ENCODE results near the gene CAPZA1.

Gene CAPZA1

DNA sequence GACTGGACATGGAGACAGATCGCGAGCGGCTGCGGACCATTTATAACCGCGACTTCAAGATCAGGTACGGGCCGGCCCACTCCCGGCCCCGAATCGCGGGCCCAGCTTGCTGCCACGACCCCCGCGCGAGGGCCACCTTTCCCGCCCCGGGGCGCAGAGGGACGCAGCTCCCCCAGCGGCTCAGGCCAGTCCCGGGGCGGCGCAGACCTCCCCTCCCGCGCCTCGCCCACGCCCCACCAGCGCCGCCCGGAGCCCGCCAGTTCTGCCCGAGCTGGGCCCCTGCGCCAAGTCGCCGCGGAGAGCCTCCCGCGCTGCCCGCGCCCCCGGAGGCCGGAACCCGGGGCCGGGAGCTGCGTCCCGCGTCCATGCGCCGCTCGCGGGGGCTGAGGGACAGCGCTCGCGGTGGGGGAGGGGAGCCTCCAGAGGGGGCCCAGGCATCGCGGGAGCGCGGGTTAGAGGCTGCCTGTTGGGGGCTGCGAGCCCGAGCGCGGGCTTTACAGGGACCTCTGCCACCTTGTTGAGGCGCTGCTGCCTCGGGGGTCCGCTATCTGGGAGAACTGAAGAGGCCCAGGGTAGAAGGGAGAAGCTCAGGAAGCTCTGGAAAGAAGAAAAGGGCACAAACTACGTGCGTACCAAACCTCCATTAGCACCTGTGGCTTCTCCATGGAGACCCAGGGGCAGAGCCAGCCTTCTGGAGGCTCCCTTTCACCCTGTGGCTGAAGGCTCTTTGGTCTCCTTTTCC lies 55.5 kb downstream of the CAPZA1 start:
- Histone ChIP-seq H3K36me3 (ENCODE audit: insufficient read depth, low read length) (peaks cover 17% of the 10 kb centered on the region), H3K9me3 (ENCODE audit: low read length) (no peaks in the 10 kb centered on the region), H2AFZ (ENCODE audit: low read depth, low read length) (peak overlapping the region; percentile 68), H3K27me3 (ENCODE audit: insufficient read depth, low read length) (no peaks in the 10 kb centered on the region), H3K4me1 (ENCODE audit: insufficient read depth, low read length) (peaks cover 36% of the 10 kb centered on the region), H3K4me3 (ENCODE audit: low read length) (peak overlapping the region; percentile 70)

DNA sequence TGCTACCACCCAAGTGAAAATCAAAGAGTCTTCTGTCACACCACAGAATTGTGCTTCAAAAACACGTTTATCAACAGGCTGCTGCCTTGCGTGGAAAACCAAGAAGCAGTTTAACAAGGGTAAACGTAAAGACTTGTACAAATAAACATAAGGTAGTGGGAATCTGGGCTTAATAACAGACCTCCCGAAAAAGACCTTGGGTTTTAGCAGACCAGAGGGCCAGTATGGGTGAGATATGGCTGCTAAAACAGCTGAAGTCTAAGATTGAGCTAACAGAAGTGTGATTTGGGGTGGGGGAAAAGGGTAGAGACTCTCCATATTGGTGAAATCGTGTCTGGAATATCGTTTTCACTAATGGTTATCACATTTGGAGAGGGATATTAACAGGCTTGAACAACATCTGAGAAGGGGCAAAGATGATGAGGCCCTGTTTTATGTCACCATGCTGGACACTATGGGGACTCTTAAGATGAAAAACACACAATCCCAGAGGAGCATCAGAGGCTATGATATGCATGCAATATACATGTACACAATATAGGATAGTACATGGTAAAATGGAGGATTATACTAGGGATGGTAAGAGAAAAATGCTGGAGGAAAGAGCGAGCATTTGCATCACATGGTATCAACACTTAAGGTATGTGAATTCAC lies 56.2 kb downstream of the CAPZA1 start:
- Histone ChIP-seq H2AFZ (ENCODE audit: low read depth, low read length) (peak overlapping the region; percentile 68), H3K4me1 (ENCODE audit: insufficient read depth, low read length) (peaks cover 36% of the 10 kb centered on the region), H3K4me3 (ENCODE audit: low read length) (peak overlapping the region; percentile 70), H3K27me3 (ENCODE audit: insufficient read depth, low read length) (no peaks in the 10 kb centered on the region), H3K36me3 (ENCODE audit: insufficient read depth, low read length) (peaks cover 14% of the 10 kb centered on the region), H3K9me3 (ENCODE audit: low read length) (no peaks in the 10 kb centered on the region)

DNA sequence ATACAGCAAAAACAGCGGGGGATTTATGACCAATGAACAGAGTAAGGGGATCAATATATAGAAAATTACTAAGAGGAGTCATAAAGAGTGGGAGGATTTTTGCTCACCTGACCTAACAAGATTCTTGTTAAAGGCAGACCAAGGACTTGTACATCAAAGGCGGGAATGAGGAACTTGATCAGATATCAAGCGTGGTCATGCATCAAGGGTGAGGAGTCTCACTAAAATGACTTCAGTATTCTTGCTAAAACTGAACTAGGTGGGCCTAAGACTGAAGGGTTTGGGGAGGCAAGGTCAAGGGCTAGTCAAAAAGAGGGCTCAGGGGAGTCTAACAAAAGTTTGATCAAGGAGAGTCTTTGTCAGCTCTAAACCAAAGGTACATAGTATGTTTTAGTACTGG lies 56.9 kb downstream of the CAPZA1 start:
- Histone ChIP-seq H3K36me3 (ENCODE audit: insufficient read depth, low read length) (peaks cover 8% of the 10 kb centered on the region), H3K4me1 (ENCODE audit: insufficient read depth, low read length) (peaks cover 31% of the 10 kb centered on the region), H2AFZ (ENCODE audit: low read depth, low read length) (no peak overlapping the region), H3K27me3 (ENCODE audit: insufficient read depth, low read length) (no peaks in the 10 kb centered on the region), H3K4me3 (ENCODE audit: low read length) (no peak overlapping the region), H3K9me3 (ENCODE audit: low read length) (no peaks in the 10 kb centered on the region)

DNA sequence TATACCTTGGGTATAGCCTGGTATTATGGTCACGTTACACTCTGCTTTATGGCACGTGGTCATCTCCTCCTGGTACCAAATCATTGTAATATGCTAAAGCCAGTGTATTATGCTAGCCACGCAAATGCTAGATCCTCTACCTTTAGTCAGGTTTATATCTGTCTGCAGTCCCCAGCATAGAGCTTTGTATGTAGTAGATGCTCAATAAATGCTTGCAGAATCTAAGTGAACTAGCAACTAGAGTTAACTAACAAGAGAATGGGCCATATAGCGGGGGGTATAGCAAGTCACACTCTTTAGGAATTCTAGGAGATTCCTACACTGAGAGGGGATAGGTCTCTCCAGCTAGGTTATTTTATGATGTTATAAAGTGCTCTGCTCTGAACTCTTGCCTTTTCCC lies 57.9 kb downstream of the CAPZA1 start:
- Histone ChIP-seq H2AFZ (ENCODE audit: low read depth, low read length) (no peak overlapping the region), H3K4me3 (ENCODE audit: low read length) (no peak overlapping the region), H3K36me3 (ENCODE audit: insufficient read depth, low read length) (peaks cover 5% of the 10 kb centered on the region), H3K4me1 (ENCODE audit: insufficient read depth, low read length) (peaks cover 24% of the 10 kb centered on the region), H3K9me3 (ENCODE audit: low read length) (no peaks in the 10 kb centered on the region), H3K27me3 (ENCODE audit: insufficient read depth, low read length) (no peaks in the 10 kb centered on the region)

DNA sequence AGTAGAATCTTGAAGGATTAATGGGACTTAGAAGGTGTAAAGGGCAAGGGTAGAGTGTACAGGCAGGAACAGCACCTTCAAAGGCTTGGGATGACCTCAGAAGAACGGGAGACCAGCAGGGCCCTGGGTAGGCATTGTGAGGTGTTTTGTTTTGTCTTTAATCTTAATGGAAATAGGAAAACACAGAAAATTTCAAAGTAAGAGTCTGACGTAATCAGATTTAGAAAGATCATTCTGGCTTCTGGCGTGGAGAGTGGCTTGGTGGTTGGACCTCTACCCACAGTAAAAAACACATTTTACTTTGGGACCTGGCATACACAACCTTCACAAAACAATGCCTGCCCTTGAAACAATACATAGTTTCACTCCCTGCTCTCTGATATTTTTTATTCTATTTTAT lies 59.0 kb downstream of the CAPZA1 start:
- no peaks in the 10 kb centered on the region for H3K9me3 ChIP-seq (ENCODE audit: low read length)

DNA sequence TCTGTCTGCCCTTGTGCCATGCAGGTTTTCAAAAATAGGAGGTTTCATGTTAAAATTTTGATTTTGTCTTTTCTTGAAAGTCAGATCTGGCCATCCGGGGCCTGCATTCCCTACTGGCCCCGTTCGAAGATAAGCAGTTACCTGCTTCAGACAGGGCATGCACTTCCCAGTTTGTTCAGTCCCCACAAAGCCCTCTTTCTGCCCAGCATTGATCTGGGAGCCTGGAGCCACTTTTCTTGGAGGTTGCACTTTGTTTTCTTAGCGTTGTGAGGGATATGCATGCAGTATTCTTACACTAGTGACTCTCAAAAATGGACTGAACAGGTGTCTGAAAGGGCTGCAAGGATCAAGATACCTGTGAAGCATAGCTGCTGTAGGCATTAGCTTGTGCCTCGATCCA lies 66.3 kb downstream of the CAPZA1 start:
- H3K9me3 ChIP-seq (ENCODE audit: low read length), result no peaks in the 10 kb centered on the region
- H2AFZ ChIP-seq (ENCODE audit: low read depth, low read length), result no peak overlapping the region
- H3K4me1 ChIP-seq (ENCODE audit: insufficient read depth, low read length), result no peaks in the 10 kb centered on the region
- peaks cover 15% of the 10 kb centered on the region for H3K36me3 ChIP-seq (ENCODE audit: insufficient read depth, low read length)
- no peak overlapping the region for H3K4me3 ChIP-seq (ENCODE audit: low read length)
- H3K27me3 ChIP-seq (ENCODE audit: insufficient read depth, low read length), result no peaks in the 10 kb centered on the region

More for the DNA sequence above, 59.0 kb downstream of the CAPZA1 start:
- no peak overlapping the region for H3K4me3 ChIP-seq (ENCODE audit: low read length)
- H2AFZ ChIP-seq (ENCODE audit: low read depth, low read length), result no peak overlapping the region
- no peaks in the 10 kb centered on the region for H3K27me3 ChIP-seq (ENCODE audit: insufficient read depth, low read length)
- peaks cover 16% of the 10 kb centered on the region for H3K4me1 ChIP-seq (ENCODE audit: insufficient read depth, low read length)
- H3K36me3 ChIP-seq (ENCODE audit: insufficient read depth, low read length), result peaks cover 5% of the 10 kb centered on the region

DNA sequence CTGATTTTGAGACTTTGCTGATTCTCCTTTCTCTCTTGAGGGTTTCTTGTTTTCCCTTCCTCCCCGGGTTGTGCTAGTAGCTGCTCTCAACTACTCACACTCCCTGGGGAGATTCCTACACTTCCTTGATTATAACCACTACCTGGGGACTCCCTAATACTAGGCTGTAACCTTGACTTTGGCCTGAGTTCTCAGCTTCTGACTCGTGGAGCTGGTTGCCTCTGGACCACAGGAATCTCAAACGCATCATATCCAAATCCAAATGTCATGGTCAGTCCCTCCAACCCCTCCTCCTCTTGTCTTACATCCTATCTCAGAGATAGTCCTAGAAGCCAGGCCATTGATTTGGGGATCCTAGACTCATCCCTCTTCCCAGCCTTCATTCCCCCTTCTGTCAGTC lies 66.8 kb downstream of the CAPZA1 start:
- H3K27me3 ChIP-seq (ENCODE audit: insufficient read depth, low read length), result no peaks in the 10 kb centered on the region
- H2AFZ ChIP-seq (ENCODE audit: low read depth, low read length), result no peak overlapping the region
- peaks cover 19% of the 10 kb centered on the region for H3K36me3 ChIP-seq (ENCODE audit: insufficient read depth, low read length)
- H3K4me1 ChIP-seq (ENCODE audit: insufficient read depth, low read length), result no peaks in the 10 kb centered on the region
- no peaks in the 10 kb centered on the region for H3K9me3 ChIP-seq (ENCODE audit: low read length)
- H3K4me3 ChIP-seq (ENCODE audit: low read length), result no peak overlapping the region

DNA sequence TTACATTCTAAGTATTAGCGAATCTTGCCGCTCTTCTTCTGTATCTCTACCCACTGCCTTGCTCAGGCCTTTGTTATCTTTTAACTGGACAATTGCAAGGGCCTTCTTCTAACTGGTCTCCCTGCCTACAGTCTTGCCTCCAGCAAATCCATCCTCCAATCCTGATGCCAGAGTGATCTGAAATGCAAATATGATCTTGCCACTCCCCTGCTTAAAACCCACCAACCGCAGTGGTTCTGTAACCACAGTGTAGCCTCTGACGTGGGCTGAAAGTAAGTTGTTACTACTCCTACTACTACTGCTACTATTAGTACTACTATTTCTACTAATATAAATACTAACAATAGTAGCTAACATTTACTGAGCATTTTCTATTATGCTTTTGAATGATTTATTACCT lies 67.2 kb downstream of the CAPZA1 start:
- peaks cover 23% of the 10 kb centered on the region for H3K36me3 ChIP-seq (ENCODE audit: insufficient read depth, low read length)

DNA sequence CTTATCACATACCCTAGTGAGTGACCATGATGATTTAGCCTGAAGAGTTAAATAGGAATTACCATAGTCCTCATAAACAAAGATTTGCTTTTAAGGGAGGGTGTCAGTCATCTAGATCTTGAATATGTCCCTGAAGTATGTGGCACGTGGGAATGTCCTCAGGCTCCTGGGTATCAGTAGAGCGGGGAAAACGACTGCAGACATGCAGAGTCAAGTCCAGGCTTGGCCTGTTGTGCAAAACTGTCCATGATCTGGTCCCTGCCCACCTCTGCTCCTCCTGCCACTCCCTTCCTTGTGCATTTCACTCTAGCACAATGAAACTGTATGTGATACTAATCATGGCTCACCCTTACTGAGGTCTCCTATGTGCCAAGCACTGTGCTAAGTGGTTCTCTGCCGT lies 67.7 kb downstream of the CAPZA1 start:
- H3K36me3 ChIP-seq (ENCODE audit: insufficient read depth, low read length), result peaks cover 28% of the 10 kb centered on the region
- H3K4me3 ChIP-seq (ENCODE audit: low read length), result no peak overlapping the region
- no peaks in the 10 kb centered on the region for H3K9me3 ChIP-seq (ENCODE audit: low read length)
- H3K27me3 ChIP-seq (ENCODE audit: insufficient read depth, low read length), result no peaks in the 10 kb centered on the region
- H3K4me1 ChIP-seq (ENCODE audit: insufficient read depth, low read length), result no peaks in the 10 kb centered on the region
- no peak overlapping the region for H2AFZ ChIP-seq (ENCODE audit: low read depth, low read length)

More for the DNA sequence above, 67.2 kb downstream of the CAPZA1 start:
- Histone ChIP-seq H2AFZ (ENCODE audit: low read depth, low read length) (no peak overlapping the region), H3K27me3 (ENCODE audit: insufficient read depth, low read length) (no peaks in the 10 kb centered on the region), H3K9me3 (ENCODE audit: low read length) (no peaks in the 10 kb centered on the region), H3K4me3 (ENCODE audit: low read length) (no peak overlapping the region), H3K4me1 (ENCODE audit: insufficient read depth, low read length) (no peaks in the 10 kb centered on the region)

DNA sequence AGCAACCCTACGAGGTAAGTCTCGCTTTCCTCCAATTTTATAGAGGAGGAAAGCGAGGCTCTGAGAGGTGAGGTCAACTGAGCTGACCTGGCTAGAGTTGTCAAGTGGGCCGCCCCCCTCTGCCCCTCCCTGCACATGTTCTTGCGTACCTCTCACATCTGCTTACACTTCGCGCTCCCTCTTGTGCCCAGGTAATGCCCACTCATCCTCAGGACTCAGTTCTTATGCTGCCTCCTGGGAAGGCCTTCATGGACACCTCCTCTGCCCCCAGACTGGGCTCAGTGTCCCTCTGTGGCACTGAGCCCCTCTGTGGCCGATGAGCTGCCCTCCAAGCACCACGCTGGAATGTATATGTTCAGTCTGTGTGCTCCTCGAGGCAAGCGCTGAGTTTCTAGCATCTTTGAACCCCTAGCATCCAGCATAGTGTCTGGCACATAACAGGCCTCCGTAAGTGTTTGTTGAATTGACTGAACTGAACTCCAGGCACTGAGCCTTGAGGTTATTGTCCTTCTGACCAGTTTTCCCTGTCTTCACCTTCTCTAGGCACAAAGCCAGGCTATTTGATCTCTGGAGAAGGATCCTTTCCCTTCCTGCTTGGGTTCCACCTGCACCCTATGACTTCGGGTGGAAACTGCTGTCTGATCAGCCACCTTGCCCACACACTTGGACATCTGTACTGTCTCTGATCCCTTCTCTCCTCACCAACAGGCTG lies 68.3 kb downstream of the CAPZA1 start:
- H2AFZ ChIP-seq (ENCODE audit: low read depth, low read length), result no peak overlapping the region
- no peaks in the 10 kb centered on the region for H3K9me3 ChIP-seq (ENCODE audit: low read length)
- peaks cover 34% of the 10 kb centered on the region for H3K36me3 ChIP-seq (ENCODE audit: insufficient read depth, low read length)
- no peaks in the 10 kb centered on the region for H3K27me3 ChIP-seq (ENCODE audit: insufficient read depth, low read length)
- no peaks in the 10 kb centered on the region for H3K4me1 ChIP-seq (ENCODE audit: insufficient read depth, low read length)
- H3K4me3 ChIP-seq (ENCODE audit: low read length), result no peak overlapping the region

DNA sequence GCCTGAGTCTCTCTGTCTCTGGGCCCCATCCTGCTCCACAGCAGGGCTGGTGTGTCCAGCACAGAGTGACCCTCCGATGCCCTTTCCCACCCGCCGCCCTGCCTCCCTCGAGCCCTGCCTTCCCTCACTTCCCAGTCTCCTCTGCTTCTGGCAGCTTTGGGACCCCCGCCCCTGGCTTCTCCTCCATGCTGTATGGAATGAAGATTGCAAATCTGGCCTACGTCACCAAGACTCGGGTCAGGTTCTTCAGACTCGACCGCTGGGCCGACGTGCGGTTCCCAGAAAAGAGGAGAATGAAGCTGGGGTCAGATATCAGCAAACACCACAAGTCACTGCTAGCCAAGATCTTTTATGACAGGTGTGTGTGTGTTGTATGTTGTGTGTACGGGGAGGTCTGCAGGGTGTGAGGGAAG lies 69.2 kb downstream of the CAPZA1 start:
- peaks cover 41% of the 10 kb centered on the region for H3K36me3 ChIP-seq (ENCODE audit: insufficient read depth, low read length)
- no peak overlapping the region for H3K4me3 ChIP-seq (ENCODE audit: low read length)
- H3K4me1 ChIP-seq (ENCODE audit: insufficient read depth, low read length), result no peaks in the 10 kb centered on the region
- H3K9me3 ChIP-seq (ENCODE audit: low read length), result no peaks in the 10 kb centered on the region
- no peaks in the 10 kb centered on the region for H3K27me3 ChIP-seq (ENCODE audit: insufficient read depth, low read length)
- H2AFZ ChIP-seq (ENCODE audit: low read depth, low read length), result no peak overlapping the region

DNA sequence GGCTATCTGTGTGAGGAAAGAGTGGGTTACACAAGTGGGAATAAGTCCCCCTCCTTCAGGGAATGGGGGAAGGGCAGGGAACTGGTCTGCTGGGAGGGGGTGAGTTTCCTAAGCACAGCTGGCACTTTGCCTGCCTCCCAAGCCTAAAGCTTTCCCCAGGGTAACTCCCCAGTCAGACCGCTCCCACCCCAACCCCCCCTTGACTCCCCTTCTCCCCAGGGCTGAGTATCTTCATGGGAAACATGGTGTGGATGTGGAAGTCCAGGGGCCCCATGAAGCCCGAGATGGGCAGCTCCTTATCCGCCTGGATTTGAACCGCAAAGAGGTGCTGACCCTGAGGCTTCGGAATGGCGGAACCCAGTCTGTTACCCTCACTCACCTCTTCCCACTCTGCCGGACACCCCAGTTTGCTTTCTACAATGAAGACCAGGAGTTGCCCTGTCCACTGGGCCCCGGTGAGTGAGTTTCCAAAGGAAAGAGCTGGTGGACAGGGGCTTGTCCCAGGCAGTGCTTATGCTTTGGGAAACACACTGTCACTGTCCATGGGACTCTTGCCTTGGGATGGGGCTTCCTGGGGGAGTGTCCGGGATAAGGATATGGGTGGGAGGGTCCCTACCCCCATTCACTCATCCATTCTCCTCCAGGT lies 69.7 kb downstream of the CAPZA1 start:
- H3K4me1 ChIP-seq (ENCODE audit: insufficient read depth, low read length), result no peaks in the 10 kb centered on the region
- no peak overlapping the region for H3K4me3 ChIP-seq (ENCODE audit: low read length)
- no peaks in the 10 kb centered on the region for H3K9me3 ChIP-seq (ENCODE audit: low read length)
- peaks cover 46% of the 10 kb centered on the region for H3K36me3 ChIP-seq (ENCODE audit: insufficient read depth, low read length)
- H2AFZ ChIP-seq (ENCODE audit: low read depth, low read length), result no peak overlapping the region
- H3K27me3 ChIP-seq (ENCODE audit: insufficient read depth, low read length), result no peaks in the 10 kb centered on the region

DNA sequence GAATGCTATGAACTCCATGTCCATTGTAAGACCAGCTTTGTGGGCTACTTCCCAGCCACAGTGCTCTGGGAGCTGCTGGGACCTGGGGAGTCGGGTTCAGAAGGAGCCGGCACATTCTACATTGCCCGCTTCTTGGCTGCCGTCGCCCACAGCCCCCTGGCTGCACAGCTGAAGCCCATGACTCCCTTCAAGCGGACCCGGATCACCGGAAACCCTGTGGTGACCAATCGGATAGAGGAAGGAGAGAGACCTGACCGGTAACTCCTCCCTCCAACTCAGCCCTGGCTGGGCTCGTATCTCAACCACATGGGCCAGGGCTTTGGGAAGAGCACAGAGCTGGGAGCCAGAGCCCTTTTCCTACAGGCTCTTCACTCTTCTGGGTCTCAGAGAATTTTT lies 70.2 kb downstream of the CAPZA1 start:
- Histone ChIP-seq H3K27me3 (ENCODE audit: insufficient read depth, low read length) (no peaks in the 10 kb centered on the region), H3K4me3 (ENCODE audit: low read length) (no peak overlapping the region), H3K36me3 (ENCODE audit: insufficient read depth, low read length) (peaks cover 51% of the 10 kb centered on the region), H3K9me3 (ENCODE audit: low read length) (no peaks in the 10 kb centered on the region), H2AFZ (ENCODE audit: low read depth, low read length) (no peak overlapping the region), H3K4me1 (ENCODE audit: insufficient read depth, low read length) (no peaks in the 10 kb centered on the region)

Measured in neuron (in vitro differentiated cells).